Measurements from ENCODE around the gene HYAL3.

The HYAL3 gene

DNA sequence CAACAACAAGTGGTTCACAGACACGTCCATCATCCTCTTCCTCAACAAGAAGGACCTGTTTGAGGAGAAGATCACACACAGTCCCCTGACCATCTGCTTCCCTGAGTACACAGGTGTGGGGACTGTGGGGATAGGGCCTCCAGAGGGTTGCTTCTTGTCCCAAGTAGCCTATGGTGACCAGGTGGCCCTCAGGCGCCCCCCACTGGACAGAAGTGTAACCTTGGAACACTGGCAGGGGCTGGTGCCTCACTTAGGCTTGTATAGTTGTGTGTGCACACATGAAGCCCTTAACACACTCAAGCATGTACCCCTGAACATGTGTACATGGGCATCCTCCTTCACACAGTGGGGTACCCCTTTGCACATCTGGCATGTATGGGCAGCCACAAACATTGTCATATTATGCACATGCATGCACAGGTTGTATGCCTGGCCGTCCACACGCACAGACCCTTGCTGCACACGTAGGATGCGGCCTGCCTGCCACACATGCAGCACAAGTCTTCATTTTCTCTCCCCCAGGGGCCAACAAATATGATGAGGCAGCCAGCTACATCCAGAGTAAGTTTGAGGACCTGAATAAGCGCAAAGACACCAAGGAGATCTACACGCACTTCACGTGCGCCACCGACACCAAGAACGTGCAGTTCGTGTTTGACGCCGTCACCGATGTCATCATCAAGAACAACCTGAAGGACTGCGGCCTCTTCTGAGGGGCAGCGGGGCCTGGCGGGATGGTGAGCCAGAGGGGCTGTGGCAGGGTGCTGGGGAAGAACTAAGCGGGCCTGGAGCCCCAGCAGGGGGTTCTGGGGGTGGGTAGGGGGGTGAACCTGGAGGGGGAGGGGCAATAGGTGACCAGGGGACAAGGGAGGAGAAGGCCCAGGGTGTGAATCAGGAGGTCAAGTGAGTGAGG is 42.0 kb downstream of the HYAL3 start:
- H3K4me3 ChIP-seq (ENCODE audit: low read depth in 1 of 2, low read length in 2 of 2) = no peak overlapping the region
- H2AFZ ChIP-seq (ENCODE audit: low read depth, low read length) = no peak overlapping the region
- H3K27ac ChIP-seq (ENCODE audit: low read length) = no peak overlapping the region
- H3K9me3 ChIP-seq (ENCODE audit: insufficient read depth, low read length, severe bottlenecking) = no peaks in the 10 kb centered on the region
- no peak overlapping the region for H3K4me2 ChIP-seq (ENCODE audit: insufficient read depth, low read length)
- TF ChIP-seq, protein P1, sequence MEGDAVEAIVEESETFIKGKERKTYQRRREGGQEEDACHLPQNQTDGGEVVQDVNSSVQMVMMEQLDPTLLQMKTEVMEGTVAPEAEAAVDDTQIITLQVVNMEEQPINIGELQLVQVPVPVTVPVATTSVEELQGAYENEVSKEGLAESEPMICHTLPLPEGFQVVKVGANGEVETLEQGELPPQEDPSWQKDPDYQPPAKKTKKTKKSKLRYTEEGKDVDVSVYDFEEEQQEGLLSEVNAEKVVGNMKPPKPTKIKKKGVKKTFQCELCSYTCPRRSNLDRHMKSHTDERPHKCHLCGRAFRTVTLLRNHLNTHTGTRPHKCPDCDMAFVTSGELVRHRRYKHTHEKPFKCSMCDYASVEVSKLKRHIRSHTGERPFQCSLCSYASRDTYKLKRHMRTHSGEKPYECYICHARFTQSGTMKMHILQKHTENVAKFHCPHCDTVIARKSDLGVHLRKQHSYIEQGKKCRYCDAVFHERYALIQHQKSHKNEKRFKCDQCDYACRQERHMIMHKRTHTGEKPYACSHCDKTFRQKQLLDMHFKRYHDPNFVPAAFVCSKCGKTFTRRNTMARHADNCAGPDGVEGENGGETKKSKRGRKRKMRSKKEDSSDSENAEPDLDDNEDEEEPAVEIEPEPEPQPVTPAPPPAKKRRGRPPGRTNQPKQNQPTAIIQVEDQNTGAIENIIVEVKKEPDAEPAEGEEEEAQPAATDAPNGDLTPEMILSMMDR (IDR thresholded peaks at IDR 0.05; ENCODE audit: borderline replicate concordance, extremely low read depth, low read length, poor library complexity, severe bottlenecking) = peak; percentile 66
- no peak for TF ChIP-seq EZH2 (IDR thresholded peaks at IDR 0.05; ENCODE audit: borderline replicate concordance, low read depth, low read length, severe bottlenecking)
- H3K36me3 ChIP-seq (ENCODE audit: insufficient read depth, low read length) = peaks cover 57% of the 10 kb centered on the region
- H3K27me3 ChIP-seq (ENCODE audit: insufficient read depth, low read length, poor library complexity) = no peaks in the 10 kb centered on the region
- peaks cover 18% of the 10 kb centered on the region for H3K4me1 ChIP-seq (ENCODE audit: insufficient read depth, low read length)
- no peak overlapping the region for H3K9ac ChIP-seq (ENCODE audit: low read depth, low read length)
- peaks cover 12% of the 10 kb centered on the region for H3K79me2 ChIP-seq (ENCODE audit: insufficient read depth, low read length)
- ATAC-seq (ENCODE audit: insufficient read depth, low read depth) = no peak
- peak; percentile 45 for DNase-seq
- H4K20me1 ChIP-seq (ENCODE audit: insufficient read depth, low read length) = peaks cover 41% of the 10 kb centered on the region

DNA sequence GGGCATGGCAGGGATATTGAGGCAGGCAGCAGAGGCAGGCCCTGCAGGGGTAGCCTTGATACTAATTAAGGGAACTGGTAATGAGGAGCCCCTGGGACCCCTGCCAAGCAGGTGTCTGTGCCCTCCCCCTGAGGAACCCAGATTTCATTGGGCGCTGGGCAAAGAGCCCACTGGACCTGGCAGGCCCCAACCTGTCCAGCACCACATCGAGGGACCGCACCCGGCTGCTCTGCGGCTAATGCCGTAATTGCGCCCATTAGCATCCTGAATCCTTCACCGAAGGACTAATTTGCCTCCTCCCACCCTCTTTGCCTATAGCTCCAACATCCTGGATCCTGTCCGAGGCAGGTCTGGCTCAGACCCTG is 44.0 kb downstream of the HYAL3 start:
- H3K4me1 ChIP-seq (ENCODE audit: insufficient read depth, low read length) = peaks cover 6% of the 10 kb centered on the region
- TF ChIP-seq EZH2 (IDR thresholded peaks at IDR 0.05; ENCODE audit: borderline replicate concordance, low read depth, low read length, severe bottlenecking) = no peak
- TF ChIP-seq, protein P1 (IDR thresholded peaks at IDR 0.05; ENCODE audit: borderline replicate concordance, extremely low read depth, low read length, poor library complexity, severe bottlenecking) = no peak
- H3K36me3 ChIP-seq (ENCODE audit: insufficient read depth, low read length) = peaks cover 76% of the 10 kb centered on the region
- no peak overlapping the region for H2AFZ ChIP-seq (ENCODE audit: low read depth, low read length)
- DNase-seq = no peak
- H3K9ac ChIP-seq (ENCODE audit: low read depth, low read length) = no peak overlapping the region
- H3K27me3 ChIP-seq (ENCODE audit: insufficient read depth, low read length, poor library complexity) = no peaks in the 10 kb centered on the region
- ATAC-seq (ENCODE audit: insufficient read depth, low read depth) = no peak
- peaks cover 58% of the 10 kb centered on the region for H4K20me1 ChIP-seq (ENCODE audit: insufficient read depth, low read length)
- H3K4me3 ChIP-seq (ENCODE audit: low read depth in 1 of 2, low read length in 2 of 2) = no peak overlapping the region
- no peaks in the 10 kb centered on the region for H3K9me3 ChIP-seq (ENCODE audit: insufficient read depth, low read length, severe bottlenecking)
- no peak overlapping the region for H3K4me2 ChIP-seq (ENCODE audit: insufficient read depth, low read length)
- H3K27ac ChIP-seq (ENCODE audit: low read length) = no peak overlapping the region
- H3K79me2 ChIP-seq (ENCODE audit: insufficient read depth, low read length) = peaks cover 32% of the 10 kb centered on the region

DNA sequence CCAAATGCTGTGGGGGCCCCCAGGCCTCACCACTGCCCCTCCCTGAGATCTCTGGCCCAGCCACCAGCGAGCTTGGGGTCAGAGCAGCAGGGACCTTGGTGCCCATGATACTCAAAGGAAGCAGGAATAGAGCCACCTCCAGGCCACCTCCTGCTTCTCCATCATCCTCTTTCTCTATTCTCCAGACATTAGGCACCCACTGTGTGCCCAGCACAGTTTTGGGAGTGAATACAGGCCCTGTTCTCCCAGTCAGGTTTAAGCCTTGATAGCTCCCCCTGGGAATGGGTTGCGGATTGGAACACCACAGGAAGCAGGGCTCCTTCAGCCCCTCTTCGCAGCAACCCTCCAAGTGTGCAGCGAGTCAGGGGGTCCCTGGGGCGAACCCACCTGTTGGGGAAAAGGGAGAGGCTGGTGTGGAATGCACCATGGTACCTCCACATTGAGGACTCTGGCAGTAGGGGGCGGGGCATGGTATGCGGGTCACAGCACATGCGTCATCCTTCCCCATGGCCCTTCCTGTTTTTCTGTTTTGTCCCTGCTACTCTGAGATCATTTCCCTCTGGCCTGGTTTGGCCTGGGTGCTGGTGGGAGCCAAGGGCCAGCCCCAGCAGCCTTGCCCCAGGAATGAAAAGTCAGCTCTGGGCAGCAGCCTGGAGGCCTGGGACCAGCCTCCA is 44.5 kb downstream of the HYAL3 start:
- Histone ChIP-seq H3K9me3 (ENCODE audit: insufficient read depth, low read length, severe bottlenecking) (no peaks in the 10 kb centered on the region), H3K4me2 (ENCODE audit: insufficient read depth, low read length) (no peak overlapping the region), H3K36me3 (ENCODE audit: insufficient read depth, low read length) (peaks cover 81% of the 10 kb centered on the region), H4K20me1 (ENCODE audit: insufficient read depth, low read length) (peaks cover 63% of the 10 kb centered on the region), H3K4me1 (ENCODE audit: insufficient read depth, low read length) (peaks cover 3% of the 10 kb centered on the region), H3K9ac (ENCODE audit: low read depth, low read length) (no peak overlapping the region), H3K27ac (ENCODE audit: low read length) (no peak overlapping the region), H3K27me3 (ENCODE audit: insufficient read depth, low read length, poor library complexity) (no peaks in the 10 kb centered on the region), H3K79me2 (ENCODE audit: insufficient read depth, low read length) (peaks cover 38% of the 10 kb centered on the region), H3K4me3 (ENCODE audit: low read depth in 1 of 2, low read length in 2 of 2) (no peak overlapping the region), H2AFZ (ENCODE audit: low read depth, low read length) (no peak overlapping the region)
- ATAC-seq (ENCODE audit: insufficient read depth, low read depth) = no peak
- no peak for TF ChIP-seq EZH2 (IDR thresholded peaks at IDR 0.05; ENCODE audit: borderline replicate concordance, low read depth, low read length, severe bottlenecking)
- TF ChIP-seq, protein P1 (IDR thresholded peaks at IDR 0.05; ENCODE audit: borderline replicate concordance, extremely low read depth, low read length, poor library complexity, severe bottlenecking) = no peak
- DNase-seq = no peak

Measured in DND-41 (cell line).